Fibroblast of lung (primary cell): ENCODE results near the gene ALDH1L1. TPM values are rescaled to one million over a fixed set of nuclear protein-coding genes. Genes with fewer than 3 reads are reported as not detected.

ENCODE experiments used
- DNase-seq, 2 donors: peaks; one replicate each; pipeline versions ENCODE4 v3.0.0 to v3.0.0-alpha.2; 2010; ENCODE audit warnings: low read depth in 2 of 2
- H2AFZ ChIP-seq: 2 replicates; pipeline ENCODE4 v1.5.1; 2012; ENCODE audit warnings: low read length, control low read depth, inconsistent platforms
- H3K27ac ChIP-seq: 2 replicates; pipeline ENCODE4 v1.5.1; 2011; ENCODE audit warnings: low read length, control low read depth; ENCODE audit not compliant: insufficient read depth
- H3K27me3 ChIP-seq: 2 replicates; pipeline ENCODE4 v1.5.1; 2011; ENCODE audit warnings: mild to moderate bottlenecking, low read length; ENCODE audit not compliant: control insufficient read depth, insufficient read depth
- H3K36me3 ChIP-seq: 2 replicates; pipeline ENCODE4 v1.5.1; 2011; ENCODE audit warnings: low read length; ENCODE audit not compliant: control insufficient read depth, insufficient read depth
- H3K4me1 ChIP-seq: 2 replicates; pipeline ENCODE4 v1.5.1; 2011; ENCODE audit warnings: low read length; ENCODE audit not compliant: control insufficient read depth, insufficient read depth; ENCODE audit errors: extremely low read depth
- H3K4me2 ChIP-seq: 2 replicates; pipeline ENCODE4 v1.5.1; 2011; ENCODE audit warnings: low read length, control low read depth; ENCODE audit not compliant: insufficient read depth; ENCODE audit errors: extremely low read depth
- H3K4me3 ChIP-seq, 4 experiments: fragments of 200-600 bp in 1 of 4; sonication (generic) in 1 of 4; replicated peaks in 1 of 4; 2 replicates each; pipeline ENCODE4 v1.5.1; 2011 to 2016; ENCODE audit warnings: low read length in 4 of 4, low read depth in 3 of 4, mild to moderate bottlenecking in 3 of 4, control low read depth in 2 of 4, inconsistent platforms in 1 of 4, mixed read lengths in 1 of 4; ENCODE audit not compliant: insufficient read depth in 1 of 4; ENCODE audit errors: control extremely low read depth in 1 of 4
- H3K79me2 ChIP-seq: 2 replicates; pipeline ENCODE4 v1.5.1; 2012; ENCODE audit warnings: mild to moderate bottlenecking, low read length, inconsistent platforms; ENCODE audit not compliant: control insufficient read depth, insufficient read depth
- H3K9ac ChIP-seq: 2 replicates; pipeline ENCODE4 v1.5.1; 2011; ENCODE audit warnings: mild to moderate bottlenecking, low read length, control low read depth; ENCODE audit not compliant: insufficient read depth
- H3K9me3 ChIP-seq: 2 replicates; pipeline ENCODE4 v1.5.1; 2012; ENCODE audit warnings: low read depth, low read length; ENCODE audit not compliant: control insufficient read depth, insufficient read depth
- H4K20me1 ChIP-seq: 2 replicates; pipeline ENCODE4 v1.5.1; 2011; ENCODE audit warnings: low read length; ENCODE audit not compliant: control insufficient read depth, insufficient read depth; ENCODE audit errors: extremely low read depth
- CTCF ChIP-seq, 2 donors: IDR thresholded peaks in 1 of 2; conservative IDR thresholded peaks in 1 of 2; 1 replicate in 1 of 2; 2 replicates in 1 of 2; pipeline ENCODE4 v1.5.1; 2011 to 2012; ENCODE audit warnings: low read length in 2 of 2, control low read depth in 1 of 2, inconsistent platforms in 1 of 2, low read depth in 1 of 2, mild to moderate bottlenecking in 1 of 2
- EZH2 ChIP-seq: IDR thresholded peaks from 2 replicates; pipeline ENCODE4 v1.5.1; 2012; ENCODE audit warnings: low read length, control low read depth, mild to moderate bottlenecking; ENCODE audit errors: missing control alignments
- polyA plus RNA-seq, 2 donors: library from polyadenylated mRNA; depleted of rRNA in 1 of 2; stranded (reverse) in 1 of 2; unstranded in 1 of 2; fragments of >200 nt; gene quantifications; 2 replicates each; pipeline ENCODE4 v1.2.1, GENCODE V29; 2011 to 2012; ENCODE audit warnings: missing spikeins in 1 of 2
- total RNA-seq: library from RNA; depleted of rRNA; stranded (reverse); fragments of >200 nt; gene quantifications from 2 replicates; pipeline ENCODE4 v1.2.1, GENCODE V29; 2014

Gene ALDH1L1
- total and polyA plus RNA-seq, 2 donors (not counting 1 experiment from before 2014, with no cell fraction given) = not detected

- TF ChIP-seq EZH2 (no peak), CTCF (conservative IDR thresholded peaks at IDR 0.05 in 1 of 2, IDR thresholded peaks at IDR 0.05 in 1 of 2; ENCODE audit: low read depth in 1 of 2, low read length in 2 of 2) (no peak)
Observed at GRCh38 chr3:126126811-126127431, 53.5 kb downstream of the ALDH1L1 start.

GRCh38 chr3:126126286-126126685 lies 54.1 kb downstream of the ALDH1L1 start:
- Histone ChIP-seq H3K79me2 (no peaks in the 10 kb centered on the region), H3K4me3 (no peak overlapping the region), H3K9ac (no peak overlapping the region), H3K36me3 (no peaks in the 10 kb centered on the region), H3K9me3 (no peaks in the 10 kb centered on the region), H3K27me3 (no peaks in the 10 kb centered on the region), H4K20me1 (no peaks in the 10 kb centered on the region), H2AFZ (no peak overlapping the region), H3K27ac (no peak overlapping the region), H3K4me2 (no peak overlapping the region), H3K4me1 (no peaks in the 10 kb centered on the region)
- no peak for TF ChIP-seq EZH2
- no peak for TF ChIP-seq CTCF (conservative IDR thresholded peaks at IDR 0.05 in 1 of 2, IDR thresholded peaks at IDR 0.05 in 1 of 2; ENCODE audit: low read depth in 1 of 2, low read length in 2 of 2)
- no peak for DNase-seq

More at GRCh38 chr3:126126811-126127431, 53.5 kb downstream of the ALDH1L1 start:
- no peak overlapping the region for H3K27ac ChIP-seq
- no peak for DNase-seq
- no peaks in the 10 kb centered on the region for H3K79me2 ChIP-seq
- H3K9ac ChIP-seq = no peak overlapping the region
- H3K27me3 ChIP-seq = no peaks in the 10 kb centered on the region
- H3K9me3 ChIP-seq = no peaks in the 10 kb centered on the region
- H3K4me3 ChIP-seq = no peak overlapping the region
- no peaks in the 10 kb centered on the region for H3K36me3 ChIP-seq
- H3K4me1 ChIP-seq = no peaks in the 10 kb centered on the region
- H2AFZ ChIP-seq = no peak overlapping the region
- no peaks in the 10 kb centered on the region for H4K20me1 ChIP-seq
- no peak overlapping the region for H3K4me2 ChIP-seq

- Histone ChIP-seq H3K4me2 (no peak overlapping the region), H3K9me3 (no peaks in the 10 kb centered on the region), H3K4me1 (no peaks in the 10 kb centered on the region), H3K79me2 (no peaks in the 10 kb centered on the region), H4K20me1 (no peaks in the 10 kb centered on the region), H3K27me3 (no peaks in the 10 kb centered on the region), H3K9ac (no peak overlapping the region), H3K27ac (no peak overlapping the region), H3K4me3 (no peak overlapping the region), H2AFZ (no peak overlapping the region), H3K36me3 (no peaks in the 10 kb centered on the region)
- DNase-seq = no peak
- no peak for TF ChIP-seq EZH2
- TF ChIP-seq CTCF (conservative IDR thresholded peaks at IDR 0.05 in 1 of 2, IDR thresholded peaks at IDR 0.05 in 1 of 2; ENCODE audit: low read depth in 1 of 2, low read length in 2 of 2) = no peak
Observed at GRCh38 chr3:126125781-126126251, 54.6 kb downstream of the ALDH1L1 start.
